CD8-positive, alpha-beta memory T cell (primary cell): ENCODE measurements around the gene RPN1. TPM values are rescaled to one million over a fixed set of nuclear protein-coding genes. Genes with fewer than 3 reads are reported as not detected.

ENCODE experiments used
- CTCF ChIA-PET: fragments of 350-600 bp; sonication (Branson Sonifier 250); formaldehyde crosslinking; loops from one replicate; lab custom pipeline; 2021; ENCODE audit warnings: antibody characterized with exemption; lab: Charles Lee
- POLR2A ChIA-PET: fragments of 350-600 bp; sonication (Branson Sonifier 250); formaldehyde crosslinking; loops from one replicate; lab custom pipeline; 2021; ENCODE audit warnings: antibody characterized with exemption; lab: Charles Lee
- DNase-seq, 5 donors: peaks; one replicate each; pipeline versions ENCODE4 v3.0.0 to v3.0.0-alpha.2; 2020 to 2022; ENCODE audit warnings: mixed read lengths in 1 of 5
- H3K27ac ChIP-seq: one replicate; pipeline ENCODE4 v1.7.0; 2013; ENCODE audit warnings: low read depth, mild to moderate bottlenecking, low read length, moderate library complexity
- H3K27me3 ChIP-seq: 2 replicates; pipeline ENCODE4 v1.7.0; 2013; ENCODE audit warnings: low read length, mild to moderate bottlenecking; ENCODE audit not compliant: insufficient read depth, poor library complexity, severe bottlenecking
- H3K36me3 ChIP-seq: 2 replicates; pipeline ENCODE4 v1.7.0; 2013; ENCODE audit warnings: mild to moderate bottlenecking, low read length, moderate library complexity; ENCODE audit not compliant: insufficient read depth
- H3K4me1 ChIP-seq: 2 replicates; pipeline ENCODE4 v1.7.0; 2013; ENCODE audit warnings: mild to moderate bottlenecking, low read length, moderate library complexity; ENCODE audit not compliant: insufficient read depth
- H3K4me3 ChIP-seq: 2 replicates; pipeline ENCODE4 v1.7.0; 2013; ENCODE audit warnings: mild to moderate bottlenecking, low read length
- H3K9me3 ChIP-seq: 2 replicates; pipeline ENCODE4 v1.7.0; 2013; ENCODE audit warnings: mild to moderate bottlenecking, low read length
- H3K27ac Mint-ChIP-seq, 8 donors: one replicate each; pipeline ENCODE4 v1.8.0; 2020 to 2021; ENCODE audit warnings: mixed read lengths in 8 of 8, mild to moderate bottlenecking in 6 of 8, inconsistent platforms in 3 of 8, moderate library complexity in 3 of 8
- H3K27me3 Mint-ChIP-seq, 2 donors: one replicate each; pipeline ENCODE4 v1.8.0; 2020 to 2021; ENCODE audit warnings: mixed read lengths in 2 of 2, mild to moderate bottlenecking in 1 of 2, moderate library complexity in 1 of 2
- H3K36me3 Mint-ChIP-seq, 3 donors: one replicate each; pipeline ENCODE4 v1.8.0; 2020 to 2021; ENCODE audit warnings: mixed read lengths in 3 of 3, inconsistent platforms in 1 of 3, mild to moderate bottlenecking in 1 of 3
- H3K4me1 Mint-ChIP-seq, 3 donors: one replicate each; pipeline ENCODE4 v1.8.0; 2020 to 2021; ENCODE audit warnings: mixed read lengths in 3 of 3, inconsistent platforms in 1 of 3, mild to moderate bottlenecking in 1 of 3
- H3K4me3 Mint-ChIP-seq, 7 donors: one replicate each; pipeline ENCODE4 v1.8.0; 2020 to 2021; ENCODE audit warnings: mixed read lengths in 7 of 7, mild to moderate bottlenecking in 6 of 7, moderate library complexity in 4 of 7, inconsistent platforms in 2 of 7
- H3K9me3 Mint-ChIP-seq, 5 donors: one replicate each; pipeline ENCODE4 v1.8.0; 2020 to 2022; ENCODE audit warnings: mixed read lengths in 5 of 5, mild to moderate bottlenecking in 3 of 5, moderate library complexity in 2 of 5, inconsistent platforms in 1 of 5
- polyA plus RNA-seq: library from polyadenylated mRNA; unstranded; fragments of 300-500 nt; fragmentation: Illumina TruSeq; gene quantifications from one replicate; pipeline ENCODE4 v1.2.3, GENCODE V29; 2021
- total RNA-seq, 2 experiments: library from RNA; stranded (reverse); gene quantifications; one replicate each; pipeline ENCODE4 v1.2.3, GENCODE V29; 2021

Gene RPN1
- total and polyA plus RNA-seq, 3 experiments from 2014 or later = 188 to 294 (median 194) TPM

GRCh38 chr3:128616516-128617269, 33.9 kb downstream of the RPN1 start:
- Mint-ChIP-seq H3K4me3 (peak overlapping the region; percentile 87 to 97 (median 96)), H3K4me1 (peaks cover 18 to 33% (median 22%) of the 10 kb centered on the region in 3 donors), H3K36me3 (peaks cover 0 to 39% (median 6%) of the 10 kb centered on the region in 3 donors), H3K27ac (peak overlapping the region; percentile 63 to 97 (median 96)), H3K9me3 (no peaks in the 10 kb centered on the region), H3K27me3 (no peaks in the 10 kb centered on the region)
- Histone ChIP-seq H3K36me3 (peaks cover 18% of the 10 kb centered on the region), H3K4me3 (peak overlapping the region; percentile 68), H3K9me3 (no peaks in the 10 kb centered on the region), H3K27ac (peak overlapping the region; percentile 70), H3K27me3 (no peaks in the 10 kb centered on the region), H3K4me1 (peaks cover 21% of the 10 kb centered on the region)
- peak in 1 of 5 donors; percentile 51 for DNase-seq
- CTCF ChIA-PET = interaction anchor here (0.8 to 3.2 kb wide), 30 partner anchors 9 to 307 kb away, joined by 3 to 34 read pairs (median 6); partner anchors contain the start of genes ACAD9, RAB7A and RPN1
- POLR2A ChIA-PET = interaction anchor here (1.6 kb wide), 1 partner anchor 108 kb away, joined by 5 read pairs; no protein-coding TSS in a partner anchor

GRCh38 chr3:128614076-128614475, 36.5 kb downstream of the RPN1 start:
- Mint-ChIP-seq H3K27me3 (peaks cover 0 to 2% of the 10 kb centered on the region in 2 donors), H3K36me3 (peaks cover 0 to 15% (median 0%) of the 10 kb centered on the region in 3 donors)
- CTCF ChIA-PET = interaction anchor here (1.2 to 2.0 kb wide), 3 partner anchors 11 to 231 kb away, joined by 3 to 6 read pairs (median 3); no protein-coding TSS in a partner anchor

GRCh38 chr3:128613083-128613829, 37.4 kb downstream of the RPN1 start:
- Histone ChIP-seq H3K4me3 (no peak overlapping the region), H3K27ac (no peak overlapping the region), H3K9me3 (no peaks in the 10 kb centered on the region), H3K27me3 (no peaks in the 10 kb centered on the region), H3K4me1 (peaks cover 8% of the 10 kb centered on the region), H3K36me3 (no peaks in the 10 kb centered on the region)
- H3K27me3 Mint-ChIP-seq = peaks cover 0 to 2% of the 10 kb centered on the region in 2 donors
- POLR2A ChIA-PET = no interaction called here
- H3K36me3 Mint-ChIP-seq = peaks cover 0 to 7% (median 0%) of the 10 kb centered on the region in 3 donors
- H3K27ac Mint-ChIP-seq = no peak overlapping the region
- H3K4me3 Mint-ChIP-seq = peak overlapping the region in 1 of 7 donors; percentile 46
- CTCF ChIA-PET = interaction anchor here (1.2 to 2.0 kb wide), 2 partner anchors 12 to 232 kb away, joined by 3 to 6 read pairs; no protein-coding TSS in a partner anchor
- no peaks in the 10 kb centered on the region for H3K9me3 Mint-ChIP-seq
- no peak for DNase-seq
- peaks cover 4 to 15% (median 6%) of the 10 kb centered on the region in 3 donors for H3K4me1 Mint-ChIP-seq

More at GRCh38 chr3:128614076-128614475, 36.5 kb downstream of the RPN1 start:
- no peak for DNase-seq
- H3K4me3 Mint-ChIP-seq = peak overlapping the region in 2 of 7 donors; percentile 44 to 46
- no peaks in the 10 kb centered on the region for H3K9me3 ChIP-seq
- H3K27me3 ChIP-seq = no peaks in the 10 kb centered on the region
- H3K27ac Mint-ChIP-seq = peak overlapping the region in 1 of 8 donors; percentile 49
- H3K27ac ChIP-seq = no peak overlapping the region
- H3K4me3 ChIP-seq = no peak overlapping the region
- H3K9me3 Mint-ChIP-seq = no peaks in the 10 kb centered on the region
- H3K4me1 ChIP-seq = peaks cover 17% of the 10 kb centered on the region
- H3K36me3 ChIP-seq = no peaks in the 10 kb centered on the region
- POLR2A ChIA-PET = no interaction called here
- peaks cover 12 to 20% (median 14%) of the 10 kb centered on the region in 3 donors for H3K4me1 Mint-ChIP-seq

GRCh38 chr3:128610451-128611070, 40.1 kb downstream of the RPN1 start:
- Histone ChIP-seq H3K27ac (no peak overlapping the region), H3K4me1 (no peaks in the 10 kb centered on the region), H3K4me3 (no peak overlapping the region), H3K27me3 (no peaks in the 10 kb centered on the region), H3K9me3 (no peaks in the 10 kb centered on the region), H3K36me3 (no peaks in the 10 kb centered on the region)
- Mint-ChIP-seq H3K27me3 (peaks cover 0 to 5% of the 10 kb centered on the region in 2 donors), H3K36me3 (no peaks in the 10 kb centered on the region), H3K9me3 (no peaks in the 10 kb centered on the region), H3K4me1 (peaks cover 0 to 2% (median 0%) of the 10 kb centered on the region in 3 donors), H3K27ac (no peak overlapping the region), H3K4me3 (no peak overlapping the region)
- CTCF ChIA-PET = no interaction called here
- DNase-seq = no peak
- POLR2A ChIA-PET = no interaction called here

GRCh38 chr3:128609294-128609693, 41.3 kb downstream of the RPN1 start:
- Mint-ChIP-seq H3K27ac (no peak overlapping the region), H3K4me1 (peaks cover 0 to 2% (median 0%) of the 10 kb centered on the region in 3 donors), H3K4me3 (peak overlapping the region in 1 of 7 donors; percentile 32), H3K9me3 (no peaks in the 10 kb centered on the region), H3K27me3 (peaks cover 0 to 5% of the 10 kb centered on the region in 2 donors), H3K36me3 (no peaks in the 10 kb centered on the region)
- Histone ChIP-seq H3K4me1 (no peaks in the 10 kb centered on the region), H3K36me3 (no peaks in the 10 kb centered on the region), H3K4me3 (no peak overlapping the region), H3K27ac (no peak overlapping the region), H3K9me3 (no peaks in the 10 kb centered on the region), H3K27me3 (no peaks in the 10 kb centered on the region)
- ChIA-PET POLR2A (interaction anchor here (0.7 kb wide), 1 partner anchor 238 kb away, joined by 10 read pairs; no protein-coding TSS in a partner anchor), CTCF (interaction anchor here (0.7 to 5.7 kb wide), 16 partner anchors 8 to 514 kb away, joined by 3 to 51 read pairs (median 4); no protein-coding TSS in a partner anchor)
- no peak for DNase-seq

GRCh38 chr3:128607710-128608048, 42.9 kb downstream of the RPN1 start:
- Histone ChIP-seq H3K9me3 (no peaks in the 10 kb centered on the region), H3K4me3 (peak overlapping the region; percentile 61), H3K36me3 (no peaks in the 10 kb centered on the region), H3K27ac (no peak overlapping the region), H3K27me3 (no peaks in the 10 kb centered on the region), H3K4me1 (no peaks in the 10 kb centered on the region)
- Mint-ChIP-seq H3K9me3 (no peaks in the 10 kb centered on the region), H3K4me3 (peak overlapping the region in 4 of 7 donors; percentile 5 to 43 (median 24)), H3K36me3 (no peaks in the 10 kb centered on the region), H3K27me3 (peaks cover 0 to 5% of the 10 kb centered on the region in 2 donors), H3K4me1 (peaks cover 0 to 2% (median 0%) of the 10 kb centered on the region in 3 donors), H3K27ac (no peak overlapping the region)
- ChIA-PET CTCF (interaction anchor here (1.2 to 5.7 kb wide), 8 partner anchors 9 to 512 kb away, joined by 3 to 51 read pairs (median 7); no protein-coding TSS in a partner anchor), POLR2A (no interaction called here)
- no peak for DNase-seq

GRCh38 chr3:128606094-128606493, 44.5 kb downstream of the RPN1 start:
- ChIA-PET CTCF (interaction anchor here (0.8 to 5.7 kb wide), 4 partner anchors 11 to 510 kb away, joined by 4 to 51 read pairs (median 24); no protein-coding TSS in a partner anchor), POLR2A (interaction anchor here (0.7 kb wide), 1 partner anchor 176 kb away, joined by 4 read pairs; no protein-coding TSS in a partner anchor)
- Histone ChIP-seq H3K27me3 (no peaks in the 10 kb centered on the region), H3K9me3 (no peaks in the 10 kb centered on the region), H3K4me1 (no peaks in the 10 kb centered on the region), H3K36me3 (no peaks in the 10 kb centered on the region), H3K4me3 (no peak overlapping the region), H3K27ac (no peak overlapping the region)
- peaks cover 0 to 2% (median 0%) of the 10 kb centered on the region in 3 donors for H3K4me1 Mint-ChIP-seq
- H3K27me3 Mint-ChIP-seq = peaks cover 0 to 5% of the 10 kb centered on the region in 2 donors
- no peak overlapping the region for H3K27ac Mint-ChIP-seq
- H3K4me3 Mint-ChIP-seq = no peak overlapping the region
- H3K9me3 Mint-ChIP-seq = no peaks in the 10 kb centered on the region
- H3K36me3 Mint-ChIP-seq = no peaks in the 10 kb centered on the region
- no peak for DNase-seq
